NCI-H146 treated with DMSO at 0.1 percent for 48 hours (cell line): ENCODE data around the gene GAS2L1.

Experiments
- DNase-seq: peaks from one replicate; lab custom pipeline; 2025; ENCODE audit not compliant: unreplicated experiment; lab: John Stamatoyannopoulos, UW

Gene GAS2L1

GRCh38 chr22:29275167-29275566 lies 31.3 kb upstream of the GAS2L1 start:
- DNase-seq = no peak

GRCh38 chr22:29275819-29276565 lies 30.5 kb upstream of the GAS2L1 start:
- DNase-seq = no peak

GRCh38 chr22:29277927-29278326 lies 28.5 kb upstream of the GAS2L1 start:
- DNase-seq = no peak

DNA sequence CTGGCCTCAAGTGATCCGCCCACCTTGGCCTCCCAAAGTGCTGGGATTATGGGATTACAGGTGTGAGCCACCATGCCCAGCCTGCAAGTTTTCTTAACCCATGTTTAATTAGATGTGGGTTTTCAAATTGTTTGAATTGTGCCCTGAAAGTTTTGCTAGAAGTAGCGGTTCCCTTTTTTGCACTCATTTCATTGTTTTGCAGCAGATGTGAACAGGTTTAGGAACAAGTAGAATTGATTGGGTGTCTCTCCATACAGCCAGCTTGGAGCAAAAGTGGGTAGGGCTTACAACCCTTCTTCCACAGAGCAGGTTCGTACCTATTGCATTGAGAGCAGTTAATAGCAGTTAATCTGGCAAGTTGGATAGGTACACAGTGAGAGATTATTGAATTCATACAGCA lies 22.3 kb upstream of the GAS2L1 start:
- no peak for DNase-seq

GRCh38 chr22:29288837-29289236 lies 17.6 kb upstream of the GAS2L1 start:
- no peak for DNase-seq

GRCh38 chr22:29290061-29290460 lies 16.4 kb upstream of the GAS2L1 start:
- no peak for DNase-seq

DNA sequence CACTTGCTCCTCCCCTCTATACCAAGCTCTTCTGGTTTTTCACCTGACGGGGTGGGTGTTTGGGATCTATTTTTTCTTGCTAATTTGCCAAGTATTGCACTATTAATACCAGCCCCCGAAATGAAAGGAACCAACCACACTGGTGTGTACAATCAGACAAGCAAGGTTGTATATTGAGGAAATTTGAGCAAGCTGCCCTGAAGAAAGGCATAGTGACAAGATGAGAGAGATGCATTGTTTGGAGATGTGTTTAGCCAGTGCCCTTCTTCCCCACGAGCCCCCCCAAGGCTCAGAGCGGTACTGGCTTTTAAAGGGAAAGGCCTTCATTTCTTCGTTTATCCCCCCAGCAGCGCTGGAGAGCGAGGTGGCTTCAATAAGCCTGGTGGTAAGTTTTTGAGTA lies 15.2 kb upstream of the GAS2L1 start:
- DNase-seq = no peak

- no peak for DNase-seq
Measured at GRCh38 chr22:29292379-29292778, 14.1 kb upstream of the GAS2L1 start.

DNA sequence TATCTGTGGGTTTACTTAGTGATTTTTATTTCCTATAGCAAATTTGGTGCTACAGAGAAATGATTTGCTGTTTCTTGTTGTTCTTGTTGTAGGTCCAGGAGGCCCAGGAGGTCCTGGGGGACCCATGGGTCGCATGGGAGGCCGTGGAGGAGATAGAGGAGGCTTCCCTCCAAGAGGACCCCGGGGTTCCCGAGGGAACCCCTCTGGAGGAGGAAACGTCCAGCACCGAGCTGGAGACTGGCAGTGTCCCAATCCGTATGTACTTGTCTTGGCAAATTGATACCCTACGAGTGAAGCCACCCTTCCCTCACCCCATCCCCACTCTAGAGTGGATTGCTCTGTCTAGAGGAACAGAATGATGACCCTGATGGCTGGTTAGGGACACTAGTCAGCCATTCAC lies 7.8 kb upstream of the GAS2L1 start:
- DNase-seq = no peak

- no peak for DNase-seq
Measured at GRCh38 chr22:29299136-29299900, 7.1 kb upstream of the GAS2L1 start.

GRCh38 chr22:29300467-29300806 lies 6.0 kb upstream of the GAS2L1 start:
- no peak for DNase-seq

- no peak for DNase-seq
Measured at GRCh38 chr22:29300807-29301601, 5.4 kb upstream of the GAS2L1 start.

DNA sequence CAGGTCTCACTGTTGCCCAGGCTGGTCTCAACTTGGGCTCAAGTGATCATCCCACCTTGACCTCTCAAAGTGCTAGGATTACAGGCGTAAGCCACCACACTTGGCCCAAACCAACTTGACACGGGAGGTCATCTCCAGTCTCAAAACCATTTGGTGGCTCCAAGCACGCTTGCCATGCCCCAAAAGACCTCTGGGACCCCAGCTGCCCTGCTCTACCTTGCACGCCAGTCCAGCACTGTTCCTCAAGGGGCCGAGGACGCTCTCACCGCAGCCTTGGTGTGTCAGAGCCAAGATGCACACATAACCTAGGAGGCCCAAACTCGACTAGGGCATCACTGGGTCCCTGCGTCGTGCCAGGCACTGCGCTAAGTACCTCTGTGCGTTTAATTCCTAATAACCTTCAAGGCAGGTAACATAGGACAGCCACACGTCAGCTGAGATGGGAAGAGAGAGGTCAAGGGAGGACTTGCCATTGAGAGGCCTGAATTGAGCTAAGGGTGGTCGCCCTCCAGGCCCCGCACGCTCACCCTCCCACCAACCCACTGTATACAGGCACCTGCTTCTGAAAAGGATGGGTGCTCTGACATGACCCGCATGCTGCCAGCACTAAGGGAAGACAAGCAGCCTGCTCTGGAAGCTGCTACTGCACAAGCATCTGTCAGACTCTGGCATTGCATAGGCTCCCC lies 4.6 kb upstream of the GAS2L1 start:
- DNase-seq = no peak

DNA sequence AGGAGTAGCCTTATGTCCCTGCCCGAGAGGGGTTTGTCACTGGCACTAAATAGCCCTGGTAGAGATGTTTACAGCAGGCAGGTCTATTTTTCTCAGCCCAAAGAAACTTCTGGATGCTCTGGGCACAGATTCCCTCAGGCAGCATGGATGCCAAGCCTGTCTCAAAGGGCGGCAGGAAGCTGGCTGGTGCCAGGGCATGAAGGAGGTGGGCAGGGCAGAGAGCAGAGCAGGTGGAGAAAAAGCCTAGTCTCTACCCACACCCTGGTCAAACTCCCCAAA lies 4.1 kb upstream of the GAS2L1 start:
- no peak for DNase-seq

- no peak for DNase-seq
Measured at GRCh38 chr22:29302681-29303465, 3.6 kb upstream of the GAS2L1 start.

DNA sequence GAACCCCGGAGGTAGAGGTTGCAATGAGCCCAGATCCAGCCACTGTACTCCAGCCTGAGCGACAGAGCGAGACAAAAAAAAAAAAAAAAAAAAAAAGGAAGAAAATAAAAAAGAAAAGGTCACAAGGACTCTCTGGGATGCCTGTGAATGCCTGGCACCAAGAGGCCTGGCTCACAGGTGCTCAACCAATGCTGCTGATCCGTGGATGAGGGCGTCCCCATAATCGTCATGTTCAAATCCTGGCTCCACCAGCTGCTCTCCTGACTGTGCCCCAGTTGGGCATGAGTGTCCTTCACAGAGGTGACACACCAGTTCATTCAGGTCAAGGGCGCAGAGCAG lies 645 bp upstream of the GAS2L1 start:
- no peak for DNase-seq

- peak; percentile 36 for DNase-seq
Measured at GRCh38 chr22:29306835-29307595, 565 bp downstream of the GAS2L1 start.

- DNase-seq = no peak
Measured at GRCh38 chr22:29307596-29308147, 1.2 kb downstream of the GAS2L1 start.

DNA sequence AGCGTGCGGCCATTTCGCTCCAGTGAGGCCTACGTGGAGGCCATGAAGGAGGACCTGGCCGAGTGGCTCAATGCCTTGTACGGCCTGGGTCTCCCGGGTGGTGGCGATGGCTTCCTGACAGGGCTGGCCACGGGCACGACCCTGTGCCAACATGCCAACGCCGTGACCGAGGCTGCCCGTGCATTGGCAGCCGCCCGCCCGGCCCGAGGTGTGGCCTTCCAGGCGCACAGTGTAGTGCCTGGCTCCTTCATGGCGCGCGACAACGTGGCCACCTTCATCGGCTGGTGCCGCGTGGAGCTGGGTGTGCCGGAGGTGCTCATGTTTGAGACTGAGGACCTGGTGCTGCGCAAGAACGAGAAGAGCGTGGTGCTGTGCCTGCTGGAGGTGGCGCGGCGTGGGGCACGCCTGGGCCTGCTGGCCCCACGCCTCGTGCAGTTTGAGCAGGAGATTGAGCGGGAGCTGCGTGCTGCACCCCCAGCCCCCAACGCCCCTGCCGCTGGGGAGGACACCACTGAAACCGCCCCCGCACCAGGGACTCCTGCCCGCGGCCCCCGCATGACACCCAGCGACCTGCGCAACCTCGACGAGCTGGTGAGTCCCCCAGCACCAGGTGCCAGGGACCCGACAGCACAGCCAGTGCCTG lies 1.8 kb downstream of the GAS2L1 start:
- DNase-seq = no peak
